ENCODE measurements around the gene PBX4.

DNA sequence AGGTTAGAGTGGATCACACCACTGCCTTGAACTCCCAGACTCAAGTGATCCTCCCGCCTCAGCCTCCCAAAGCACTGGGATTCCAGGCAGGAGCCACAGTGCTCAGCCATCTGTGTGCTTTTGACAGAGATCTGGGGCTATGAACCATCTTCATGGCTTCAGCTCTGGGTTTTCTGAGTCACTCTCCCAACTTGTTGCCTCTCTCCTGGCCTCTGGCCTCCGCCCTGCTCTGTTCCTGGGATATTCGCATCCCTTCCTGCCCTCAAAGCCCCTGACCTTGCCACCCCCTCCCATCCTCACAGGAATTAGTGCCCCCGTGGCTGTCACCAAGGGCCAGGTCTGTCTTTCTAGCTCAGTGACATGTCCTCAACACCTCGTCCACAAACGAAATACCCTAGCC lies 30.7 kb upstream of the PBX4 start:
- TF ChIP-seq NBN (IDR thresholded peaks at IDR 0.05) (no peak), FOXM1 (IDR thresholded peaks at IDR 0.05; ENCODE audit: low read depth, low read length) (no peak), TCF7 (IDR thresholded peaks at IDR 0.05; ENCODE audit: borderline replicate concordance) (no peak), BMI1 (IDR thresholded peaks at IDR 0.05; ENCODE audit: borderline replicate concordance) (no peak), BHLHE40 (IDR thresholded peaks at IDR 0.05; ENCODE audit: borderline replicate concordance in 1 of 2, low read depth in 2 of 2, low read length in 1 of 2) (no peak), POLR2AphosphoS5 (IDR thresholded peaks at IDR 0.05; ENCODE audit: low read length) (no peak), EZH2 (IDR thresholded peaks at IDR 0.05; ENCODE audit: borderline replicate concordance, control insufficient read depth, low read depth, low read length) (no peak)
- TF ChIP-seq, protein P1, sequence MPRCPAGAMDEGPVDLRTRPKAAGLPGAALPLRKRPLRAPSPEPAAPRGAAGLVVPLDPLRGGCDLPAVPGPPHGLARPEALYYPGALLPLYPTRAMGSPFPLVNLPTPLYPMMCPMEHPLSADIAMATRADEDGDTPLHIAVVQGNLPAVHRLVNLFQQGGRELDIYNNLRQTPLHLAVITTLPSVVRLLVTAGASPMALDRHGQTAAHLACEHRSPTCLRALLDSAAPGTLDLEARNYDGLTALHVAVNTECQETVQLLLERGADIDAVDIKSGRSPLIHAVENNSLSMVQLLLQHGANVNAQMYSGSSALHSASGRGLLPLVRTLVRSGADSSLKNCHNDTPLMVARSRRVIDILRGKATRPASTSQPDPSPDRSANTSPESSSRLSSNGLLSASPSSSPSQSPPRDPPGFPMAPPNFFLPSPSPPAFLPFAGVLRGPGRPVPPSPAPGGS (IDR thresholded peaks at IDR 0.05; ENCODE audit: borderline replicate concordance, insufficient read depth, low read depth, low read length, poor library complexity, severe bottlenecking), result no peak
